ENCODE data around the gene ERRFI1. TPM values are rescaled to one million over a fixed set of nuclear protein-coding genes. Genes with fewer than 3 reads are reported as not detected.

Gene ERRFI1
- total RNA-seq, 1 donor from 2014 or later: 18.0 TPM

- DNase-seq: no peak
Measured at GRCh38 chr1:8003438-8004112, 22.5 kb downstream of the ERRFI1 start.

GRCh38 chr1:8002921-8003320 lies 23.2 kb downstream of the ERRFI1 start:
- DNase-seq: no peak

- no peak for DNase-seq
Measured at GRCh38 chr1:8002329-8002910, 23.7 kb downstream of the ERRFI1 start.

GRCh38 chr1:7995437-7995836 lies 30.7 kb downstream of the ERRFI1 start:
- no peak for DNase-seq

- DNase-seq: no peak
Measured at GRCh38 chr1:7994827-7995226, 31.3 kb downstream of the ERRFI1 start.

- no peak for DNase-seq
Measured at GRCh38 chr1:7993593-7994479, 32.3 kb downstream of the ERRFI1 start.

GRCh38 chr1:7992885-7993284 lies 33.2 kb downstream of the ERRFI1 start:
- DNase-seq: no peak

- DNase-seq: no peak
Measured at GRCh38 chr1:7991504-7992440, 34.3 kb downstream of the ERRFI1 start.

GRCh38 chr1:7989762-7990428 lies 36.2 kb downstream of the ERRFI1 start:
- DNase-seq: no peak

GRCh38 chr1:7988576-7988975 lies 37.5 kb downstream of the ERRFI1 start:
- no peak for DNase-seq

- DNase-seq: no peak
Measured at GRCh38 chr1:7987528-7987927, 38.6 kb downstream of the ERRFI1 start.

GRCh38 chr1:7985851-7986612 lies 40.1 kb downstream of the ERRFI1 start:
- no peak for DNase-seq

- no peak for DNase-seq
Measured at GRCh38 chr1:7984811-7985210, 41.3 kb downstream of the ERRFI1 start.

- DNase-seq: no peak
Measured at GRCh38 chr1:7983086-7983778, 42.9 kb downstream of the ERRFI1 start.

GRCh38 chr1:7980984-7981383 lies 45.1 kb downstream of the ERRFI1 start:
- DNase-seq: no peak

GRCh38 chr1:7975212-7975865 lies 50.8 kb downstream of the ERRFI1 start:
- peak; percentile 64 for DNase-seq

- DNase-seq: no peak
Measured at GRCh38 chr1:7973086-7973485, 53.0 kb downstream of the ERRFI1 start.

GRCh38 chr1:7972285-7972684 lies 53.8 kb downstream of the ERRFI1 start:
- no peak for DNase-seq

GRCh38 chr1:7971024-7971423 lies 55.1 kb downstream of the ERRFI1 start:
- DNase-seq: no peak

- no peak for DNase-seq
Measured at GRCh38 chr1:7970246-7970645, 55.9 kb downstream of the ERRFI1 start.

All from tongue (tissue), 2 donors.